PFSK-1 (cell line): ENCODE data around the gene AREL1.

Source experiments
- FOXP2 ChIP-seq: optimal IDR thresholded peaks from 2 replicates; pipeline ENCODE3; 2011; ENCODE audit warnings: borderline replicate concordance, control low read depth, inconsistent platforms; ENCODE audit not compliant: insufficient read depth; ENCODE audit errors: extremely low read length, extremely low read depth
- POLR2AphosphoS5 ChIP-seq: IDR thresholded peaks from 2 replicates; pipeline ENCODE4 v1.6.1; 2012; ENCODE audit warnings: low read depth, mild to moderate bottlenecking, control low read depth, low read length, moderate library complexity

- TF ChIP-seq POLR2AphosphoS5: no peak
- TF ChIP-seq FOXP2: no peak
Measured at GRCh38 chr14:74669256-74669655, 43.6 kb downstream of the AREL1 start.
